GM19023 (cell line): ENCODE data around the gene MEIS2.

Experiments
- ATAC-seq: cut with Tn5 transposase; IDR thresholded peaks from one replicate; pipeline ENCODE4 v1.9.1; 2021; ENCODE audit warnings: mild to moderate bottlenecking, moderate library complexity; ENCODE audit not compliant: unreplicated experiment

Gene MEIS2

DNA sequence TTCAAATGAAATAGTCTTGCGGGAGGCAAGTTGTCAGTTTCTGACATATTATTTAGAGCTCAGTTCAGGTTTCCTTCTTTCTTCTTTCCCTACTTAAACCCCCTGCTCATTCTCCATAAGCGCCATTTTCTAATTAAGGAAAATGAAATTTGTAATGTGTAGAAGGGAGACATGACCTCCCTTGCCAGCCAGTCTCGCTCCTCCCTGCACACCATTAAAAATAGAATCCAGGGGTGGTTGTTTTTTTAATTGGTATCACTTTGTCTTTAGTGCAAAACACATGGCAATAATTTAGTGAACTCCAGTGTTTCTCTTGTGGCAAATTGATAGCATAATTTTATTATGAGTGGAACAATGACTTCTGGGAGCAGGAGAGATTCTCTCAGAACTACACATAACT, 160.1 kb downstream of the MEIS2 start:
- no peak for ATAC-seq

DNA sequence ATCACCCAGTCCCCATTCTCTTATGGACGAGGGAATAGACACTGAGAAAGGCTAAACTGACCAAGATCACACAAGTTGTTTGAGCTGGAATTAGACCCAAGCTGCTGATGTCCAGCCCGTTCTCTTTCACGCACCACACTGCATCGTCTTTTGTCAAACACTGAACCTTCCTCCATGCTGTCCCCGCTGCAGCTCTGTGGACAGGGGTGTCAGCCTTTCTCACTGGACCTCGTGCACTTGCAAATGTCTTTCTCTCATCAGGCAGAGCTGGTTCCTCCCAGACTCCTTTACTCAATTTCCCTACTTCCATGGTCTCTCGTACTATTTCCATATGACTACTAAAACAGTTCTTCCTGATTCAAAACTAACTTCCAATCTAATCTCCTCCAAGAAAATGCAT, 161.6 kb downstream of the MEIS2 start:
- ATAC-seq: no peak

DNA sequence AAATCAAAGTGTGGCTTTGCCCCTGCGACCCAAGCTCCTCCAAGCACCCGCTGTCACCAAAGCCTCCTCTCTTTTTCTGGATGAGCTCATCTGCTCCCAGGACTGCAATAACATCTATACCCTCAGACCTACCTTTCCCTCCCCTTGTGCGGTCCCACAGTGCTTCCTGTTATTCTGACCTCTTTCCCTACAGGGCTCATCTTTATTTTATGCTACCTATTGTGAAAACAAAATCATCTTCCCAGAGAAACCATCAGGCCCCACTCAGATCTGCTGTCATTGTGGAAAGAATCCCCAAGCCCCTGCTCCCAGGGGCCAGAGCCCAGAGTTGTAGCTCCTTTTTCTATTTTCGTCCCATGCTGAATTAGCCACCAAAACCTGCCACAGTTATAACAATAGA, 162.2 kb downstream of the MEIS2 start:
- ATAC-seq: no peak

DNA sequence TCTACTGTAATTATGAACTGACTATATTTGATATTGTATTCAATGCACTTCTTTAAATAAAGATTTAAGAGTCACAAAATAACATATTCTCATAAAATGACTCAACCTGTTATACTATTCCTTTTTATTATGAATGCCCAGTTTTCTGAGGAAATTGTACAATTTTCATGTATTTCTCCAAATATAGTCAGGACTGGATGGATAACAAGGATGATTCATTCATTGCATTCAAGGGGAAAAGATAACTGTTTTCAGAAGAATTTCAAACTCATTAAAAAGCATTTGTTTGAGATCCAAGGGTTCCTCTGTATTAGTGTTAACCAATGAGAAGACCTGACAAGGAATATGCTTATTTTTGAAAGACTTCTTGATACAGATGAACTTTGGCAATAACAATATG, 163.7 kb downstream of the MEIS2 start:
- ATAC-seq: no peak

DNA sequence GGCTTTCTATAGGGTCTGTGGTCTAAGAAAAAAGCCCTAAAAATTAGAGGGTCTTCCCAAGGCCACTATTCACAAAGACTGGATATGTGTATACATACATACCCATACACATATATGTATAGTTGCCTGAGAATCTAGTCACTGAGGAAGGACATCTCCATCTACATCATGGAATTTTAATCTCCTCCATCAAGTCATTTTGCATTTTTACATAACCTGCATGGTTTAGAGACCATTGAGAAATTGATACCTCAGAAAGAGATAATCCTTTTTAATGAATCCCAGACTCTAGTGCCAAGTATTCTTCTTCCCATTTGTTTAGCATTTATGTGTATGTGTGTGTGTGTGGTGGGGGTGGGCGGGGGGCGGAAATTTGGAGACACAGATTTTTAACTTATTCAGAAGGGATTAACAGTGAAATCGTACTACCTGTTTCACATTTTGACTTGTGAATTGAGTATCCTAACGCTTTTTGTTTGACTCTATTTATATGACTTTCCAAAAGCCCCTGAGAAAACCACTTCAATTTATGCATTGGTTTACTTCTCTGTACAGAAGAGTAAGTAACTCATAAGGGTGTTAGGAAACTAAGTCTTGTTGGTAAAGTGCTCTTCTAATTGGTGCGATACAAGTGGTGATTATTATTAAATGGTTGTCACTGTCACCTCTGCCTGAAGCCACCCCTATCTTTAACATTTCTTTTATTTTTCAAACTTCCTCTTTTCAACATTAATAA, 166.9 kb downstream of the MEIS2 start:
- no peak for ATAC-seq

DNA sequence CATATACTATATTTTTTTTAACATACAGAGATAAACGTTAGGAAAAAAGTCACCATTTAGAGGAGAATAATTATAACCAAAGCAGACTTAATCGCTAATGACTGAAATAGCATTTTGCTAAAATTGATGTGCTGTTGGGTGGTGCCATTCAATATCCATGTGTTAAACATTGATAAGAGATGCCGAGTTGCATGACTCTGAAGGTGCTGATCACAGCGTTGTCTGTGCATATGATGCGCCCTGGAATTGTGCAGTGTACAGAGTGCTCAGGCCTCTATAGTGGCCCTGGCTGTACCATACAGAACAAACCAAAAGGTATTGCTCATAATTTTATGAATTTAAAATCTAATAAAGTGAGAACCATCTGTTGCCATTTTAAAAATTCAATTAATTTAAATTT, 168.3 kb downstream of the MEIS2 start:
- ATAC-seq: no peak

DNA sequence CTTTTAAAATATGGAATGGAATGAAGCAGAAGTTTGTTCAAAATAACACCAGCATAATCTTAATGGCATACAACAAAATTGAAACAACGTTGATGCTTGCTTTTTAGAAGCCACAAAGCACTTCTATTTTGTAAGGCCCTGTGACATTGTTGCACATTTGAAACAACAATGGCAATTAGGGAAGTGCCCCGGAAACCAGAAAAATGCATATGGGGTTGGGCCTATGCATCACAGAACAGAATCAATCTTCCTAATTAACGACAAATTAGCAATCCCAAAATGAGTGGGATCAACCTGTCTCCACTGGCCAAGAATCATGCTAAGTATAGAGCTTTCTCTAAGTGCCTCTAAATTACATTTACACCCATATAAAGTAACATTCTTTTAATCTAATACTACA, 168.9 kb downstream of the MEIS2 start:
- ATAC-seq: no peak

DNA sequence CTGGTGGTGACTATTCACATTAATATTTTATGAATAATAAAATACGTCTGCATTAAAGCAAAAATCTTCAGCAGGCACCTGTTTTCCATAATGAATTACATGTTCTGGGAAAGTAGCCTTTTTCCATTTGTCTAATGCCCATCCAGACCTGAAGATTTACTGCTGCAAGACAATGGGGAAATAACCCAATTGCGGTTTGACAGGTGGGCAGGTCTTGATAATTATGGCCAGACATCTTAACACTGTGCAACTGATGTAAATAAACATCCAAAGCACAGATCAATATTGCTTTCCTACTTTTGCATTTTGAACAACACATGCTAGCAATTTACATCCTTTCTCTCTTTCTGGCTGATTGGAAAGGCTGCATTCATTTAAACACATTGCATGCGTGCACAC, 173.9 kb downstream of the MEIS2 start:
- no peak for ATAC-seq

DNA sequence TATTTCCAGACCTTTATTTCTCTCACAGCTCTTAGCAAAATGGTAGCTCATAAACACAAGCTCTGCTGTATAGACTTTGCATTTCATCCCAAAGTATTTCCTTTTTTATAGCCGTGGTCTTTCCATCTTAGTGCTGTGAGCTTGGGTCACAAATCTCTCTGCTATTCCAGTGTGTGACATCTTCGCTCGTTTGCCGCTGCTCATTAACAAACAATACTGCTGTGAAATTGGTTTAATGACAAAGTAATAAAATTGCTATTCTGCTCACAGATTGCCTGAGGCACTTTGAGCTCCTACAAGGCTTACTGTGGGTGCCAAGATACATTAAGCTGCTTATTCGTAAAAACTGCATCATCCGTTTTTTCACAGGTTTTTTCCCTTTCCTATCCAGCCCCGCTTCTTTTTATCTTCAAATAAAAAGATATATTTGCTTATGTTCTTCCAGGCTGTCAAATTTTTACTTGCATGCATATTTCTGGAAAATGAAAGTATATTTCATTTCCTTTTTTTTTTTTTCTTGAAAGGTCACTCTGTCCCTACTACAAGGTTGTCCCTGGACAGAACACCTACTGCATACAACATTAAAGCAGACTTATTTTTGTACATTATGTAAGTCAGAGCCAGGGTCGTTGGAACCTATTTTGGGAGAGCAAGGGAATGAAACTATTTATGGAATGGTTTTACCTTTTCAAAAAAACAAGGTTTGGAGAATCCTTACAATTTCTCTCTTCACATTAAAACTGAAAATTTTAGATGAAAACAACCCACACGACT, 174.5 kb downstream of the MEIS2 start:
- ATAC-seq: no peak

DNA sequence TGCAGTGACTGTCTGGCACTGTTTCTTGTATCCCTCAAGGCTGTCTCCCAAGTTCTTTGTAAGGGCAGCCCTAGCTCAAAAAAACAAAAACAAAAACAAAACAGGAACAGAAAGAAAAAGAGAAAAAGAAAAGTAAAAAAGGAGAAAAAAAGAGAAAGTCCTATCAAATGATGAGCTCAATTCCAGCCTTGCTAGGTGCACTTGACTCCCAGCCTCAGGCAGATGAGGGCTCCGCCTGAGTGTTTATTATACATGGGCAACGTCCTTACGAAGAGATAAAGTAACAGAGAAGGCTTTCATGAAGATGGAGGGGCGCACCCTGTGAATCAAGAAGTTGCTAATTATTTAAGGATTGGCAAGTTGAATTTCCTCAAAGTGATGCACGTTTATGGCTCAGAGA, 175.3 kb downstream of the MEIS2 start:
- no peak for ATAC-seq

DNA sequence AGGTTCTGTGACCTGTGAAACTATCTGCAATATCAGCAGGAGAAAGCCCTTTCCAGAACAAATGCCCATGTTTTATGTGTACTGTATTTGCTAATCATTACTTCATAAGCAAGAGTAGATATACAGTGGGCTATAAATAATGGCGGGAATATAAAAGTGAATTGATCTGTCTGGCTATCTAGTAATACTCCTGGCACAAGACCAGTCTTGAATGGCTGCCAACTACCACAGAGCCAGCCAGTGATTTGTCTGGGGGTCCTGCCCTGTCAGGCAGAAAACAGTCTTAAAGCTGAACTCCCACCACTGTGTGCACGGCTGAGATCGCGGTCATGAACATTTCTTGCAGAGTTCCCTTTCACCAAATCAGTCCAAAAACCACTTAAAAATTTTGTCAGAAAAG, 176.3 kb downstream of the MEIS2 start:
- ATAC-seq: no peak

DNA sequence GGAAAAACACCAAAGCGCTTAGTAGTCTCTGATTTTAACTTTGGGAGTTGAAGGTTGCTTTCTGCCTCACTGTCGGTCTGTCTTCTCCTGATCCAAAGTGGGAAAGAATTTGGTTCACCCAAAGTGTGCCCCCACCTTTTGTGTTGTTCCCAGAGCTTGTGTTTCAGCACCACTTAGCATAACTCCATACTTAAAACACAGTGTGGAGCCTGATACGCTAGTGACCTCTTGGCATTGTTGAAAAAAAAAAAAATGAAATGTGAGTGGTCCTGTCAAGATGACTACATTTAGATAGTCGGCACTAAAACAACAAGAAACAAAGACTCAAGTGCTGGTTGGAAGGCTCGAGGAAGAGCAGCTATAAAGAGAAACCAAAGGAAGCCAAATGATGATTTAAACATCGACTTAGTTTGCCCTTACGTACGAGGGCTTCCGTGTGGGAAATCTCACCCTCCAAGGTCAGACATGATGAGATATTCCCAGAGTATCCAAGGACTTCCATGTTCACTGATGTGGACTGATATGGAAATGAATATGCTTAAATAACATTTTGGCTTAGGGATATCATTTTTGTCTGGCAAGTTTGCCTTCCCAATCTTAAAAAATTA, 178.8 kb downstream of the MEIS2 start:
- ATAC-seq: no peak

DNA sequence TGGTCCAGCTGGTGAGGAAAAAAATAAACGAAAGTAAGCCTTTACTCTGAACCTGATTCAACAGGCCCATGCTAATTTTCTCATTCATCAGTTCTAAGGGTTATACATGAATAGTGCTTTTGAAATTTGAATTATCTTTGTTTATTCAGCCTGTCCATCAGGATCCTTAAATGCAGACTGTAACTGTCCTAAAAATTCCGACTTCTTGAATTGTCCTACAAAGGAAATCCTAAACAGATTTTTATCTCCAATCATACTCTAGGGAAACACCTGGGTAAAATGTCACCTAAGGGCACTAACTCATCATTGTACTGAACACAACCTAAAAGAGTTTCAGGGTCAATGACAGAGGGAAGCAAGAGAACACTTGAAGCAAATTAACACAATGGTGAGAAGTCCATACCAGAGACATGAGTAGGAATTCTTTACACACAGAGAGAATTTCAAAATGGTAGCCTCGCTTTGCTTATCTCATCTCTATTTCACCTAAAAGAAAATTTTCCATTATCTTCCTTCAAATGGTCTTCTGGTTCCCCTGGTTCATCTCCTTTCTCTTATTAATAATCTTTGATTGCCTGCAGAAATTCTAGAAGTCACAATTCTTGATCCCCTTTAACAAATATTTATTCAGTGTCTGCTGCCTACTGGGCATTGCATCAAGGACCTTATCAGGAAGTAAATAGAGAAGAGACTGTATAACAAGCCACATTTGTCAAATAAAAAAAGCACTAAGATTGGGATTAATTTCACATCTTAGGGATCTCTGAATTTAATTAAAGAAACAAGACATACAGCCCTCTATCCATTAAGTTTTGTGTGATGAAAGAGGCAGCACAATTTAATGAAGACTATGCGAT, 182.7 kb downstream of the MEIS2 start:
- no peak for ATAC-seq

DNA sequence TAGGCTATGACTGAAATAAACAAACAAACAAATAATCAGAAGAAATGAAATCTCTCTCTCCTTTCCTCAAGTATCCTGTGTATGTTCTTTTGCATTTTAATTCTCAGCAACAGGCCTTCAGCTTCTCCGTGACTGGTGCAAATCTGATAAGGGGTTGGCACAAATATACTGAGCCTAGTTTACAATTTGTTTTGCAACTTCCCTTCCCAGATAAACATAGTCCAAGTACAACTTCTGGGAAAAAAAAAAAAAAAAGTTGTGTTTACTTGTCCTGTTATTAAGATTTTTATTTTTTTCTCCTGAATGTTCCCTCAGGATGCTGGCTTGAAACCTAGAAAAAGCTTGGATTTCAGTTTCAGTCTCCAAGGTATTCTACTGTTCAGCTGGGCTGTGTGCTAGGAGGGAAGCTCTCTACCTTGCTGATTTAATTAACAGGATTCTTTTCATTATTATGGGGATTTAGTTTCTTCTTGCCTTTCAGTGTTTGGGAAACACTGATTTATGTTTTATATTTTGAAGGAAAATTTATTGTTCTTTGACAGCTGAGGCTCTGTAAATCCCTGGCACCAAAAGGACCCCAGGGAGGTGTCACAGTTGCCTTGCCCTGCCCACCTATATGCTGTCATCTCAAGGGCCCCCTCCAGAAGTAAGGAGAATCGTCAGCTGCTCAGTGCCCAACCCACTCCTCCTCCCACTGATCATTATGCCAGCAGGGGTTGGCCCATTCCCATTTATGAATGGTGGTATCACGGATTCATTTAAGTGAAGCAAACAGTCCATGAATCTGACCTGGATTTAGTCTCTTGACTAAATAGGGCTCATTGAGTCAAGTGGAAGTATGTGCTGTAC, 185.2 kb downstream of the MEIS2 start:
- no peak for ATAC-seq

DNA sequence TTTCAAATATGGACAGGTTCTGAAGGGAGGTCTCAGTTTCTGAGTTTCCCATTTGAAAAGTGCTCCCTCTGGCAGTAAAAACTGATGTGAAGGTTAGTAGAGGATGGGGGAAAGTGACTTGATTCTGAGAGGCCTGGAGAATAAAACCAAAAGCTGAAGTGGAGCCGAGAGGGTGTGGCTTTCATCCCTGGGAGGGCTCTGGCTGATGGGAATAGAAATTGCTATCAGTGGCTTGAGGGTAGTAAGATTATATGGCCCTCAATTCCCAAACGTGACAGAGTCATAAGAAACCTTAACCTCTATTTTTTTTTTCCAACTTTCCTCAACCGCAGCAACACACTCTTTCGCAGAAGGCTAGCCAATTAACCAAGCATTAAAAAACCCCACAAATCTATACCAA, 185.9 kb downstream of the MEIS2 start:
- no peak for ATAC-seq

DNA sequence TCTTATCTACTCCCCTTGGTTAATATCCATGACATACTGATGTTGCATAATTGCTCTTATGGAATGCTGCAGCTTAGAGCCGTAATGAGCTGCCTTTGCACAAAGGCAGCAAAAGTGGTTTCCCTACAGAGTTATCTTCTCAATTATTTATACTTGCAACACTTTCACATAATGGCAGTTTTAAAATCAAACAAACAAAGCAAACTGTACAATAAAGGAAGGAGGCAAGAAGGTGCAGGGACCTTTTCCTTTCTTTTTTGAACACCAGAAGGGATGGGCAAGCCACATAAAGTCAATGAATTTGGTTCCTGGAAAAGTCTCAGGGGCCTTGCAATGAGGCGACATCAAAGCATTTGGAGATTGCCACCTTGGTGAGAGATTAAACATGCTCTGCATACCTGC, 188.0 kb downstream of the MEIS2 start:
- no peak for ATAC-seq

DNA sequence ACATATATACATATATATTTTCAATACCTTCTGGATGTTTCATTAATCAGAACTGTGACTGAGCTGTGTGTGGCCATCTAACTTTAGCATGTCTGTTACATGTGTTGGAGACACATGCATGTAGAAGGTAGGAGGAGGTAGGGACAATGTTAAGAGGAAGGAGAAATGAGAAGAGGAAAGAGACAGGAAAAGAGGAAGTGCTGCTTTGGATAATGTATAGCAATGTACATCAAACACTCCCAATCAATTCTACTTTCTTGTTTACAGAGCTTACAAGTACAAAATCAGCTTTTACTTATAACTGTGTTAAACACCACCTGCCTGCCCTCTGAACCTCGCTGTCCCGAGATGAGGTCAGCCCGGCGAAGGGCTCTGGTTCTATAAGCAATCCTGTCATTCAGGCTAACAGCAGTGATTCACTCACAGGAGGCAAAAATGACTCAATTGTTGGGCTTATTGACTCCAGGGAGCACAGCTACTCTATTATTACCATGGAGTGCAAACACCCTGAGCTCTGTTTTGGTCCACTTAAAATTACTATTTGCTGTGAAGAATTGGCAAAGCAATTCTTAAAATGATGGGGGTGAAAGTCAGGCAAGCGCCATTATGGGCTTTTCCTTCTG, 188.9 kb downstream of the MEIS2 start:
- no peak for ATAC-seq

DNA sequence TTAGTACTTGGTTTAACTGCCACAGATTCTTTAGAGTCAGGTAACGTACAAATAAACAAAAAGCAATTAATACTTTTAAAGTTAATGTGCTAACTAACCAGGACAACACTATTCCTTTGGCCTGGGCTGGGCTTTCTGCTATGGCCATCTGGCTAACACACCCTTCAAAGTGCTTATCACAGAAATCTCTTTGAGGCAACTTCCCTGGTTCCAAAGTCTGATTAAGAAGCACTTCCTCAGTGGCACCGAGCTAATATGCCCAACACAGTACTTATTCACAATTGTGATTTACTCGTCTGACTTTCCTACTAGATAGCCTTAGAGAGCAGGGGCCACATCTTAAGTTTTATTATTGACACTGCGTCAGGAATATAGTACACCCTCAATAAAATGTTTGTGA, 191.4 kb downstream of the MEIS2 start:
- no peak for ATAC-seq

DNA sequence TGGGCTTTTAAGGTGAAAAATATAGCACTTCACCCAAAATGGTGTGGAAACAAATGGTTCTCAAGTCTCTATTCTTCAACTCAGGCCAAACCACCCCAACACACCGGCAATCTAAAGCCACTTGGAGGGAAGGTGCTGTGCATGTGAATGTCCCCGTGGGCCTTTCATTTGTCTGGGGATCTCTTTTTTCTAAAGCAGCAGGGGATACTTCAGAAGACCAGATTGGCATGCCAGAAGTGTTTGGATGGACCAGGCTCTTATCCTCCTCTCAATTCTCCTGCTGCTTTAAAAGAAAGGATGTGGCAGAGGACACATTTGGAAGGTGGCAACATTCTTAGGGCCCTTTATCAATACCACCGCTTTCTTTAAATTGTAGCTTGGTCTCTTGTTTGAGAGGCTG, 193.1 kb downstream of the MEIS2 start:
- ATAC-seq: no peak

DNA sequence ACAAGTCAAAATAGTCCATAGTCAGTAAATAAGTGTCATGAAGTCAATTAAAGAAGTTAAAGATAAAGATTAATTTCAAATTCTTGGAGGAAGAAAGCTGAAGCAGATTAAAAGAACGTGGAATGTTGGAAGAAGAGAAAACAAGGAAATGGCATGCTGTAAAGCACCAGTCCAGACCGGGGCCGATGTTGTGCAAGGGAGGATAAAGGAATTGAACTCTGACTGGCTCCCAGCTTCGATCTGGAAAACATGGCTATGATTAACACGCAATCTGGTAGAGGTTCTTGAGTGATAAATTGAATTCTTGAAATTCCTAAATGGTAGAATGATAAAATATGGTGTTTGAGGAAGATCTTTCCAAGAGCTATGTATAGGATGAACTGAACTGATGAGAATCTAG, 194.4 kb downstream of the MEIS2 start:
- ATAC-seq: no peak
